ENCODE results near the gene KRT28.
A peak's percentile ranks its signal among the peaks of the same experiment; 100 is the strongest.

Gene KRT28

GRCh38 chr17:40809721-40810421 is 10.1 kb upstream of the KRT28 start:
- TF ChIP-seq, protein P1, sequence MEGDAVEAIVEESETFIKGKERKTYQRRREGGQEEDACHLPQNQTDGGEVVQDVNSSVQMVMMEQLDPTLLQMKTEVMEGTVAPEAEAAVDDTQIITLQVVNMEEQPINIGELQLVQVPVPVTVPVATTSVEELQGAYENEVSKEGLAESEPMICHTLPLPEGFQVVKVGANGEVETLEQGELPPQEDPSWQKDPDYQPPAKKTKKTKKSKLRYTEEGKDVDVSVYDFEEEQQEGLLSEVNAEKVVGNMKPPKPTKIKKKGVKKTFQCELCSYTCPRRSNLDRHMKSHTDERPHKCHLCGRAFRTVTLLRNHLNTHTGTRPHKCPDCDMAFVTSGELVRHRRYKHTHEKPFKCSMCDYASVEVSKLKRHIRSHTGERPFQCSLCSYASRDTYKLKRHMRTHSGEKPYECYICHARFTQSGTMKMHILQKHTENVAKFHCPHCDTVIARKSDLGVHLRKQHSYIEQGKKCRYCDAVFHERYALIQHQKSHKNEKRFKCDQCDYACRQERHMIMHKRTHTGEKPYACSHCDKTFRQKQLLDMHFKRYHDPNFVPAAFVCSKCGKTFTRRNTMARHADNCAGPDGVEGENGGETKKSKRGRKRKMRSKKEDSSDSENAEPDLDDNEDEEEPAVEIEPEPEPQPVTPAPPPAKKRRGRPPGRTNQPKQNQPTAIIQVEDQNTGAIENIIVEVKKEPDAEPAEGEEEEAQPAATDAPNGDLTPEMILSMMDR (IDR thresholded peaks at IDR 0.05), result no peak
- Mint-ChIP-seq H3K9me3 (peaks cover 4% of the 10 kb centered on the region), H3K27me3 (ENCODE audit: low read depth, poor library complexity) (peaks cover 97% of the 10 kb centered on the region), H3K36me3 (ENCODE audit: low read depth) (no peaks in the 10 kb centered on the region), H3K4me3 (no peak overlapping the region), H3K27ac (no peak overlapping the region), H3K4me1 (no peaks in the 10 kb centered on the region)
- DNase-seq, result no peak

GRCh38 chr17:40806131-40806530 is 6.4 kb upstream of the KRT28 start:
- H3K9me3 Mint-ChIP-seq, result peaks cover 4% of the 10 kb centered on the region
- no peak overlapping the region for H3K27ac Mint-ChIP-seq
- H3K27me3 Mint-ChIP-seq (ENCODE audit: low read depth, poor library complexity), result peaks cover 72% of the 10 kb centered on the region
- no peak overlapping the region for H3K4me3 Mint-ChIP-seq
- no peaks in the 10 kb centered on the region for H3K36me3 Mint-ChIP-seq (ENCODE audit: low read depth)
- TF ChIP-seq, protein P1 (IDR thresholded peaks at IDR 0.05), result no peak
- H3K4me1 Mint-ChIP-seq, result no peaks in the 10 kb centered on the region
- no peak for DNase-seq

- DNase-seq, result peak; percentile 87
- Mint-ChIP-seq H3K9me3 (peaks cover 4% of the 10 kb centered on the region), H3K27me3 (ENCODE audit: low read depth, poor library complexity) (peaks cover 48% of the 10 kb centered on the region), H3K27ac (no peak overlapping the region), H3K4me1 (no peaks in the 10 kb centered on the region), H3K36me3 (ENCODE audit: low read depth) (no peaks in the 10 kb centered on the region), H3K4me3 (no peak overlapping the region)
- TF ChIP-seq, protein P1 (IDR thresholded peaks at IDR 0.05), result peak; percentile 92
Measured at GRCh38 chr17:40803617-40804082, 3.9 kb upstream of the KRT28 start.

- Mint-ChIP-seq H3K4me1 (no peaks in the 10 kb centered on the region), H3K36me3 (ENCODE audit: low read depth) (no peaks in the 10 kb centered on the region), H3K27me3 (ENCODE audit: low read depth, poor library complexity) (peaks cover 38% of the 10 kb centered on the region), H3K27ac (no peak overlapping the region), H3K4me3 (no peak overlapping the region), H3K9me3 (peaks cover 4% of the 10 kb centered on the region)
- no peak for DNase-seq
- TF ChIP-seq, protein P1 (IDR thresholded peaks at IDR 0.05), result no peak
Measured at GRCh38 chr17:40801157-40801556, 1.4 kb upstream of the KRT28 start.

GRCh38 chr17:40800381-40800780 is 622 bp upstream of the KRT28 start:
- H3K27ac Mint-ChIP-seq, result no peak overlapping the region
- TF ChIP-seq, protein P1 (IDR thresholded peaks at IDR 0.05), result no peak
- H3K9me3 Mint-ChIP-seq, result peaks cover 4% of the 10 kb centered on the region
- H3K27me3 Mint-ChIP-seq (ENCODE audit: low read depth, poor library complexity), result peaks cover 31% of the 10 kb centered on the region
- no peaks in the 10 kb centered on the region for H3K4me1 Mint-ChIP-seq
- no peaks in the 10 kb centered on the region for H3K36me3 Mint-ChIP-seq (ENCODE audit: low read depth)
- DNase-seq, result no peak
- no peak overlapping the region for H3K4me3 Mint-ChIP-seq

DNA sequence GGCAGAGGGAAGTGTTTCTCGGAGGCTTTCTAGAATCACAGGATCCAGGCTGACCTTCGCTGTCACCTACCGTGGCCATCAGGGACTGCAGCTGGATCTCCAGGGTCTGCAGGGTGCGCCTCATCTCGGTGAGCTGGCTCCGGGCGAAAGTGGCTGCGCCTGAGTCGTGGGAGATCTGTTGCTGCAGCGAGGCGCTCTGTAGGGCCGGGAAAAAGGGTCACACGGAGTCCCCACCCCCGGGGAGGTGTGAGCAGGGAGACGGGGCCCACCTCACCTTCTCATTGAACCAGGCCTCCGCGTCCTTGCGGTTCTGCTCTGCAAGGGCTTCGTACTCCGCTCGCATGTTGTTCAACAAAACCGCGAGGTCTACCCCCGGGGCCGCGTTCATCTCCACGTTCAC is 2.9 kb downstream of the KRT28 start:
- Mint-ChIP-seq H3K9me3 (no peaks in the 10 kb centered on the region), H3K27ac (no peak overlapping the region), H3K4me1 (no peaks in the 10 kb centered on the region), H3K36me3 (ENCODE audit: low read depth) (no peaks in the 10 kb centered on the region), H3K27me3 (ENCODE audit: low read depth, poor library complexity) (peaks cover 27% of the 10 kb centered on the region), H3K4me3 (no peak overlapping the region)
- no peak for DNase-seq
- TF ChIP-seq, protein P1 (IDR thresholded peaks at IDR 0.05), result no peak
